MCF 10A (cell line): ENCODE data around the gene TOGARAM2. TPM values are rescaled to one million over a fixed set of nuclear protein-coding genes. Genes with fewer than 3 reads are reported as not detected.

Experiments used
- BruUV-seq: library from RNA; stranded (reverse); fragments of 400-500 nt; replicated peaks from 2 replicates; lab custom pipeline; 2021; lab: Mats Ljungman, UMichigan
- CTCF ChIA-PET: fragments of 300-600 bp; sonication (Branson Sonifier 250); formaldehyde crosslinking; extraction: SDS; loops from one replicate; lab custom pipeline; 2021; ENCODE audit warnings: antibody characterized with exemption, inconsistent platforms; lab: Yijun Ruan, JAX
- POLR2A ChIA-PET: fragments of 300-600, 350-650 bp; sonication (Branson Sonifier 250); formaldehyde crosslinking; extraction: SDS; loops from one replicate; lab custom pipeline; 2020; ENCODE audit warnings: antibody characterized with exemption, inconsistent platforms; lab: Yijun Ruan, JAX
- DNase-seq: peaks from one replicate; pipeline ENCODE4 v3.0.0-alpha.2; 2018; ENCODE audit not compliant: unreplicated experiment
- H3K27ac Mint-ChIP-seq: one replicate; pipeline ENCODE4 v1.8.0; 2022; ENCODE audit warnings: mild to moderate bottlenecking, low read depth, mixed read lengths; ENCODE audit not compliant: unreplicated experiment
- H3K27me3 Mint-ChIP-seq: one replicate; pipeline ENCODE4 v1.8.0; 2022; ENCODE audit warnings: mixed read lengths; ENCODE audit not compliant: insufficient read depth, unreplicated experiment
- H3K36me3 Mint-ChIP-seq: one replicate; pipeline ENCODE4 v1.8.0; 2022; ENCODE audit warnings: mild to moderate bottlenecking, moderate library complexity, mixed read lengths; ENCODE audit not compliant: insufficient read depth, unreplicated experiment
- H3K4me1 Mint-ChIP-seq: one replicate; pipeline ENCODE4 v1.8.0; 2022; ENCODE audit warnings: mixed read lengths; ENCODE audit not compliant: insufficient read depth, unreplicated experiment
- H3K4me3 Mint-ChIP-seq: one replicate; pipeline ENCODE4 v1.8.0; 2022; ENCODE audit warnings: mild to moderate bottlenecking, moderate library complexity, mixed read lengths; ENCODE audit not compliant: unreplicated experiment
- H3K9me3 Mint-ChIP-seq: one replicate; pipeline ENCODE4 v1.8.0; 2022; ENCODE audit warnings: mixed read lengths; ENCODE audit not compliant: unreplicated experiment
- intact Hi-C: fragments of 100-400 bp; cut with micrococcal nuclease; formaldehyde crosslinking; loops from 2 replicates; pipeline ENCODE4 v1.14.1; 2022
- total RNA-seq: library from RNA; stranded (reverse); gene quantifications from 2 replicates; pipeline ENCODE4 v1.2.3, GENCODE V29; 2022
- TF ChIP-seq, protein P1 (sequence below): fragments of 200-600 bp; IDR thresholded peaks from one replicate; pipeline ENCODE4 v1.8.0; 2022; ENCODE audit warnings: antibody characterized with exemption, mild to moderate bottlenecking; ENCODE audit not compliant: unreplicated experiment

Gene TOGARAM2
- total RNA-seq, 1 experiment from 2014 or later: 0.16 TPM

DNA sequence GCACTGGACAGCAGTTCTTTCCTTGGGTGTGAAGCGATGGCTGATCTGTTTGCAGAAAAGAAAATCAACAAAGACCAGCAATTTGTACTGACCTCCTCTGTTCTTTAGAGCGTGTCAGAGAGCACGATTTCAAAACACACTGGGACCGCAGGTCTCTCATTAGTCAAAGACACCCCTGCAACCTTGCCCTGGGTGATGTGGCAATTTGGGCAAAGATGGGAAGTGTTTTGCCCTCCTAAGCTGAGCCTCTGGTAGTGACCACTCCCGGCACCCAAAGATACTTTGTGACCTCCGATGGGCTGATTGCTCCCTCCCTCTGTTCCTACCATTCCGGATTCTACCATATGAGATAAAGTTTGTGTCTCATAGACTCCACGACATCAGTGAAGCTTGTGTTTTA lies 115.9 kb downstream of the TOGARAM2 start:
- no peaks in the 10 kb centered on the region for H3K27me3 Mint-ChIP-seq
- H3K36me3 Mint-ChIP-seq: no peaks in the 10 kb centered on the region
- intact Hi-C loops: no loop called here
- TF ChIP-seq, protein P1, sequence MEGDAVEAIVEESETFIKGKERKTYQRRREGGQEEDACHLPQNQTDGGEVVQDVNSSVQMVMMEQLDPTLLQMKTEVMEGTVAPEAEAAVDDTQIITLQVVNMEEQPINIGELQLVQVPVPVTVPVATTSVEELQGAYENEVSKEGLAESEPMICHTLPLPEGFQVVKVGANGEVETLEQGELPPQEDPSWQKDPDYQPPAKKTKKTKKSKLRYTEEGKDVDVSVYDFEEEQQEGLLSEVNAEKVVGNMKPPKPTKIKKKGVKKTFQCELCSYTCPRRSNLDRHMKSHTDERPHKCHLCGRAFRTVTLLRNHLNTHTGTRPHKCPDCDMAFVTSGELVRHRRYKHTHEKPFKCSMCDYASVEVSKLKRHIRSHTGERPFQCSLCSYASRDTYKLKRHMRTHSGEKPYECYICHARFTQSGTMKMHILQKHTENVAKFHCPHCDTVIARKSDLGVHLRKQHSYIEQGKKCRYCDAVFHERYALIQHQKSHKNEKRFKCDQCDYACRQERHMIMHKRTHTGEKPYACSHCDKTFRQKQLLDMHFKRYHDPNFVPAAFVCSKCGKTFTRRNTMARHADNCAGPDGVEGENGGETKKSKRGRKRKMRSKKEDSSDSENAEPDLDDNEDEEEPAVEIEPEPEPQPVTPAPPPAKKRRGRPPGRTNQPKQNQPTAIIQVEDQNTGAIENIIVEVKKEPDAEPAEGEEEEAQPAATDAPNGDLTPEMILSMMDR: no peak
- no peak overlapping the region for H3K4me3 Mint-ChIP-seq
- POLR2A ChIA-PET: interaction anchor here (1.5 to 2.7 kb wide), 2 partner anchors 9 to 11 kb away, joined by 3 to 13 read pairs; no protein-coding TSS in a partner anchor
- no peak for DNase-seq
- no peaks in the 10 kb centered on the region for H3K9me3 Mint-ChIP-seq
- BruUV-seq: no TSS peak
- no peaks in the 10 kb centered on the region for H3K4me1 Mint-ChIP-seq
- CTCF ChIA-PET: no interaction called here
- H3K27ac Mint-ChIP-seq: no peak overlapping the region

DNA sequence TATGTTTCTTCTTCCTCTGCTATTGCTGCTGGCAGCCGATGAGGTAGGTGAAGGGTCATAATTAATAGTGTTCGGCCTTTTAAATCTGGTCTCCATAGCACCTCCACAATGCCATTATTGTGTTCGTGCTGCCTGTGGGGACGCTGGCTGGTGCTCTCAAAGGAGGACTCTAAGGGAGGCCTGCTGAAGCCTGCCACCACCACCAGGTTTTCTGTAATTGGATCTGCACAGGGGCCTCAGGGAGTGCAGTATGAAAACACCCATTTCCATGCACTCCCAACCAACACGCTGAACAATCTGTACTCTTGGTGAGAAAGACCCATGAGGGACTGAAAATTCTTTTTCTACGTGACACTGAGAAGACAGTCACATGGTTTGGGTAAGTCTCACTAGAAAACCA lies 116.5 kb downstream of the TOGARAM2 start:
- H3K27ac Mint-ChIP-seq: no peak overlapping the region
- POLR2A ChIA-PET: interaction anchor here (2.7 kb wide), 1 partner anchor 11 kb away, joined by 13 read pairs; no protein-coding TSS in a partner anchor
- CTCF ChIA-PET: no interaction called here
- intact Hi-C loops: no loop called here
- no peaks in the 10 kb centered on the region for H3K4me1 Mint-ChIP-seq
- BruUV-seq: no TSS peak
- no peaks in the 10 kb centered on the region for H3K27me3 Mint-ChIP-seq
- no peaks in the 10 kb centered on the region for H3K9me3 Mint-ChIP-seq
- no peak overlapping the region for H3K4me3 Mint-ChIP-seq
- H3K36me3 Mint-ChIP-seq: no peaks in the 10 kb centered on the region
- DNase-seq: no peak
- TF ChIP-seq, protein P1: no peak

DNA sequence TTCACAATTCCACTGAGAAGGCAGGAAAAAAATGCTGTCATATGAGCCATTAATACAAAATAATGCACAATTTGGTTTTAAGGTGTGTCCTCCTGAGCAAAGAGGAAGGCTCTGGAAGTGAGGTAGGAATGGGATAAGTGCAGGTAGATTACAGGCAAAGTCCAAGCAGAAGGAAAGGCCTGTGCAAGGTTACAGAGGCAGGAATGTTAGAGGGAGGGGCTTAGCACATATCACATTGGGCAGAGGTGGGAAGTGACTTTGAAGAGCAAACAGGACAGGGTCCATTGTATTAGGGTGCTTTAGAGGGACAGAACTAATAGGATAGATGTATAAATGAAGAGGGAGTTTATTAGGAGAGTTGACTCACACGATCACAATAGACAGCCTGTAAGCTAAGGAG lies 119.5 kb downstream of the TOGARAM2 start:
- Mint-ChIP-seq H3K27ac (no peak overlapping the region), H3K4me1 (no peaks in the 10 kb centered on the region), H3K27me3 (no peaks in the 10 kb centered on the region), H3K4me3 (no peak overlapping the region), H3K36me3 (no peaks in the 10 kb centered on the region), H3K9me3 (no peaks in the 10 kb centered on the region)
- CTCF ChIA-PET: no interaction called here
- intact Hi-C loops: no loop called here
- BruUV-seq: no TSS peak
- DNase-seq: no peak
- POLR2A ChIA-PET: interaction anchor here (0.6 kb wide), 1 partner anchor 9 kb away, joined by 3 read pairs; no protein-coding TSS in a partner anchor
- TF ChIP-seq, protein P1: no peak

Other genes with a start within 250 kb of the TOGARAM2 start
- 244 and 269 TPM in 2 replicates for gene PPP1CB, start 229.5 kb upstream of the TOGARAM2 start, total RNA-seq
- 2.6 and 2.8 TPM in 2 replicates for gene SPDYA, start 170.5 kb upstream of the TOGARAM2 start, total RNA-seq
- 10.4 and 13.4 TPM in 2 replicates for gene TRMT61B, start 111.0 kb upstream of the TOGARAM2 start, total RNA-seq
- 100 and 160 TPM in 2 replicates for gene WDR43, start 86.6 kb upstream of the TOGARAM2 start, total RNA-seq
- gene PCARE, start 93.2 kb downstream of the TOGARAM2 start, total RNA-seq: not detected in 2 replicates
- gene CLIP4, start 134.1 kb downstream of the TOGARAM2 start, total RNA-seq: 77.8 and 97.7 TPM in 2 replicates